Breast epithelium (tissue), 3 donors: ENCODE data around the gene MRC2.

Experiments
- CTCF ChIP-seq, 3 donors: fragments of 450-650 bp; IDR thresholded peaks; one replicate each; pipeline ENCODE4 v1.5.1; 2016 to 2017; ENCODE audit warnings: antibody characterized with exemption in 3 of 3, mild to moderate bottlenecking in 3 of 3, moderate library complexity in 3 of 3
- POLR2A ChIP-seq: fragments of 450-650 bp; IDR thresholded peaks from one replicate; pipeline ENCODE4 v1.6.1; 2016; ENCODE audit warnings: antibody characterized with exemption, mild to moderate bottlenecking, moderate library complexity

- TF ChIP-seq CTCF (IDR thresholded peaks at IDR 0.05) = no peak
- no peak for TF ChIP-seq POLR2A
These were observed 10.3 kb downstream of the MRC2 start for GRCh38 chr17:62637809-62638208.
